HG02642 (cell line): ENCODE results near the gene LIN7B.

ENCODE experiments used
- ATAC-seq: cut with Tn5 transposase; IDR thresholded peaks from one replicate; pipeline ENCODE4 v1.9.1; 2021; ENCODE audit warnings: mild to moderate bottlenecking; ENCODE audit not compliant: unreplicated experiment, poor library complexity

Gene LIN7B

GRCh38 chr19:49160450-49161189, 46.5 kb downstream of the LIN7B start:
- ATAC-seq = no peak

DNA sequence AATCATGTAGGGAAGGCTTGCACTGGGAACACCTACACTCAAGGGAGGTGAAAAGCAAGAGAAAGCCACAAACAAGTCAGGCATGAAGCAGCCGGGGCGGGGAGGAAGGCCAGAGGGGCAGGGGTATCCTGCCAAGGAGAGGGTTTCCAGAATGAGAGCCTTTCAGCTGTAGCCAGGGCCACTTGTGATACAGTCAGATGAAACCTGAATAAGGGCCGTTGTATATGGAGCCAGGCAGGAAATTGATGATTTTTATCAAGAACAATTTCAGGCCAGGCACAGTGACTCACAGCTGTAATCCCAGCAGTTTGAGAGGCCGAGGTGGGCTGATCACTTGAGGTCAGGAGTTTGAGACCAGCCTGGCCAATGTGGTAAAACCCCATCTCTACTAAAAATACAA, 47.8 kb downstream of the LIN7B start:
- ATAC-seq = no peak

- ATAC-seq = no peak
These were observed 51.1 kb downstream of the LIN7B start for GRCh38 chr19:49165111-49165750.

GRCh38 chr19:49165865-49166301, 51.7 kb downstream of the LIN7B start:
- no peak for ATAC-seq

GRCh38 chr19:49167857-49168409, 53.8 kb downstream of the LIN7B start:
- ATAC-seq = no peak
